Esophagus squamous epithelium (tissue), 4 donors: ENCODE data around the gene ADRA1B.

Experiments
- POLR2A ChIP-seq, 4 donors: fragments of 450-650 bp; IDR thresholded peaks; one replicate each; pipeline ENCODE4 v1.6.1; 2017; ENCODE audit warnings: antibody characterized with exemption in 4 of 4, mild to moderate bottlenecking in 4 of 4, moderate library complexity in 3 of 4
- TF ChIP-seq, protein P1 (sequence below), 6 experiments: fragments of 450-650 bp in 4 of 6; fragments of 200-600 bp in 2 of 6; sonication (generic) in 2 of 6; IDR thresholded peaks; one replicate each; pipeline ENCODE4 v1.5.1; 2016 to 2019; ENCODE audit warnings: antibody characterized with exemption in 6 of 6, mild to moderate bottlenecking in 4 of 6, moderate library complexity in 4 of 6

DNA sequence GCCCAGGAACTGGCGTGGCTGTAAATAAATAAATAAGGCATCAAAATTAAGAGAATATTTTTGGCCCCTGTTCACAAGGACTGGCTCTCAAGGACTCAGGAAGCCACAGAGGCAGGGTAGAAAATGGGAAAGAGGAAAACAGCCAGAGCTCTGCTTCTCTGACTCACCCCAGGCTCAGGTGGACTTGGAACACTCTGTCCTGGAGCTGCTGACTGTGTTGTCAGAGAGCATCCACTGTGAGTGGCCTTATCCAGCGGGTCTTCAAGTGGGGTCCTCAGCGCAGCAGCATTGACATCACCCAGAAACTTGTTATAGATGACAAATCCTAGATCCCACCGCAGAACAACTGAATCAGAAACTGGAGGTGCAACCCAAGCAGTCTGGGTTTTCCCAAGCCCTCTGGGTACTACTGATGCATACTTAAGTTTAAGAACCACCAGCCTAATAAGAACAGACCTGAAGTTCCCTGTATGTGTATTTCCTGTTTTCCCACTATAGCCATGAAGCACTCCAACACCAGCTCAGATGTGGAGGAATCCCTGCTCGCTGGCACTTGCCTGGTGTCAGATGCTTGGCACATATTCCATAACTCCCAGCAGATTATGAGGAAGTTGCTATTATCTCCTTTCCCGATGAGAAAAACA, 20.5 kb downstream of the ADRA1B start:
- TF ChIP-seq, protein P1, sequence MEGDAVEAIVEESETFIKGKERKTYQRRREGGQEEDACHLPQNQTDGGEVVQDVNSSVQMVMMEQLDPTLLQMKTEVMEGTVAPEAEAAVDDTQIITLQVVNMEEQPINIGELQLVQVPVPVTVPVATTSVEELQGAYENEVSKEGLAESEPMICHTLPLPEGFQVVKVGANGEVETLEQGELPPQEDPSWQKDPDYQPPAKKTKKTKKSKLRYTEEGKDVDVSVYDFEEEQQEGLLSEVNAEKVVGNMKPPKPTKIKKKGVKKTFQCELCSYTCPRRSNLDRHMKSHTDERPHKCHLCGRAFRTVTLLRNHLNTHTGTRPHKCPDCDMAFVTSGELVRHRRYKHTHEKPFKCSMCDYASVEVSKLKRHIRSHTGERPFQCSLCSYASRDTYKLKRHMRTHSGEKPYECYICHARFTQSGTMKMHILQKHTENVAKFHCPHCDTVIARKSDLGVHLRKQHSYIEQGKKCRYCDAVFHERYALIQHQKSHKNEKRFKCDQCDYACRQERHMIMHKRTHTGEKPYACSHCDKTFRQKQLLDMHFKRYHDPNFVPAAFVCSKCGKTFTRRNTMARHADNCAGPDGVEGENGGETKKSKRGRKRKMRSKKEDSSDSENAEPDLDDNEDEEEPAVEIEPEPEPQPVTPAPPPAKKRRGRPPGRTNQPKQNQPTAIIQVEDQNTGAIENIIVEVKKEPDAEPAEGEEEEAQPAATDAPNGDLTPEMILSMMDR (IDR thresholded peaks at IDR 0.05) = no peak
- no peak for TF ChIP-seq POLR2A (IDR thresholded peaks at IDR 0.05)
